Measurements from ENCODE around the gene MRRF. TPM values are rescaled to one million over a fixed set of nuclear protein-coding genes. Genes with fewer than 3 reads are reported as not detected.
"Not testable (repeated sequence)": the region's sequence is repeated elsewhere in the genome, so short reads cannot be mapped to it uniquely, and the experiment has no call there.

The MRRF gene
- total RNA-seq, 1 donor from 2014 or later, result 60.2 TPM

- DNase-seq (ENCODE audit: low spot score), result no peak
These were observed 11.4 kb downstream of the MRRF start for GRCh38 chr9:122276096-122276495.

DNA sequence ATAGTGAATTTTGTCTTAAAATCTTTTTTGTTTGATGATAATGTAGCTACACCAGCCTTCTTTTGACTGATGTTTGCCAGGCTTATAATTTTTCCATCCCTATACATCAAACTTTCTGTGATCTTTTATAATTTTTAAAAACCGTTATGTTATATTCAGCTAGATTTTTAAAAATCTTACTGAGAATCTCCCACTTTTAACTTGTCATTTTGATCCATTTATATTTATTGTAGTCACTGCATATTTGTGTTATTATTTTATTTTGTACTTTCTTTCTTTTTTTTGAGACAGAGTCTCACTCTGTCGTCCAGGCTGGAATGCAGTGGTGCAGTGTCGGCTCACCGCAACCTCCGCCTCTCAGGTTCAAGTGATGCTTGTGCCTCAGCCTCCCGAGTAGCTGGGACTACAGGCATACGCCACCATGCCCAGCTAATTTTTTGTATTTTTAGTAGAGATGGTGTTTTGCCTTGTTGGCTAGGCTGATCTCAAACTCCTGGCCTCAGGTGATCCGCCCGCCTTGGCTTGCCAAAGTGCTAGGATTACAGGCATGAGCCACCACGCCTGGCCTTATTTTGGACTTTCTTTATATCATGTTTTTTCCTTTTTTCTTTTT is 12.7 kb downstream of the MRRF start:
- no peak for DNase-seq (ENCODE audit: low spot score)

GRCh38 chr9:122281368-122281767 is 16.7 kb downstream of the MRRF start:
- no peak for DNase-seq (ENCODE audit: low spot score)

DNA sequence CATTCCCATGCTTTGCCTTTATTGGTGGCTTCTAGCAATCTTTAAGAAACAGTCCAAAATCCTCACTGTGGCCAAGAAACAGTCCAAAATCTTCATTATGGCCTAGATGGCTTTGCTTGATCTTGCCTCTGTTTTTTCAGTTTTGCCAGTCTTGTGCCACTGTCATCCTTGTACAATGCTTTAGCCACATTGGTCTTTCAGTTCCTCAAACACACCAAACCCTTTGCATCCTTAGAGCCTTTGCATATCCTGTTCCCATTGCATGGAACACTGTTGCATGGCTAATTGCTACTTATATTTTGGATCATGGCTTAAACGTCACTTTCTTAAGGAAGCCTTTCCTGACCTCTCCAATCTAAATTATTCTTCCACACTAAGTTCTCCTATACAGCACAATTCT is 22.1 kb downstream of the MRRF start:
- no peak for DNase-seq (ENCODE audit: low spot score)

GRCh38 chr9:122287214-122287720 is 22.6 kb downstream of the MRRF start:
- no peak for DNase-seq (ENCODE audit: low spot score)

DNA sequence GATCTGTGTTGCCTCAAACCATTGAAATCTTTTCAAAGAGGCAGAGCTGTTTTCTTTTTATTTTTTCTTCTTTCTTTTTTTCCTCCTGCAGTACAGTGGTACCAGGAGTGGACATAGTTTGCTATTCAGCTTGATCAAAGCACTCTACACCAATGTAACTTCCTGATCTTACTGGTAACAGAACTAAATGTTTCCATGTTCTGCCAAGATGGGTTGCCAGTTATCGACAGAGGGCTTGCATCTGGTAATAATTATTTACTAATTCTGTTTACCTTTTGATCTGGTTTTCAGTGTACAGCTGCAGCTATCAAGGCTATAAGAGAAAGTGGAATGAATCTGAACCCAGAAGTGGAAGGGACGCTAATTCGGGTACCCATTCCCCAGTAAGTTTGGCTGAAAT is 26.8 kb downstream of the MRRF start:
- no peak for DNase-seq (ENCODE audit: low spot score)

DNA sequence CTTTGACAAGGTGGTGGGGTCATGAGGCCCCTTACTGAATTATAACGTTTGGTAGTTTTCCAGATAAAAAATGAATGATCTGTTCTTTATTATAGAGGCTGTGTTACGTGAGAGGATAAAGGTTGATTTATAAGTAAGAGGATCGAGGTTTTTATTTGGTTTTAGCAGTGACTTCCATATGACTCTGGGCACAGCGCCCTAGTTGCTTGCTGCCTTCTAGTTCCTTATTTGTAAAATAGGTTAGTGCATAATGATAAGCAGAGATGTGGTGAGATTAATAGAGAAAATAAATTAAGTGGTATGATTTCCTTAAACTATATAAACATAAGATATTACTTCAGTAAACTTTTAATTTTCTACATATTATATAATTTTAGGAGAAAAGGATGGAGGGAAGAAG is 29.8 kb downstream of the MRRF start:
- no peak for DNase-seq (ENCODE audit: low spot score)

- no peak for DNase-seq (ENCODE audit: low spot score)
These were observed 32.8 kb downstream of the MRRF start for GRCh38 chr9:122297512-122297911.

- DNase-seq (ENCODE audit: low spot score), result no peak
These were observed 37.8 kb downstream of the MRRF start for GRCh38 chr9:122302237-122303093.

GRCh38 chr9:122307061-122307460 is 42.4 kb downstream of the MRRF start:
- no peak for DNase-seq (ENCODE audit: low spot score)

DNA sequence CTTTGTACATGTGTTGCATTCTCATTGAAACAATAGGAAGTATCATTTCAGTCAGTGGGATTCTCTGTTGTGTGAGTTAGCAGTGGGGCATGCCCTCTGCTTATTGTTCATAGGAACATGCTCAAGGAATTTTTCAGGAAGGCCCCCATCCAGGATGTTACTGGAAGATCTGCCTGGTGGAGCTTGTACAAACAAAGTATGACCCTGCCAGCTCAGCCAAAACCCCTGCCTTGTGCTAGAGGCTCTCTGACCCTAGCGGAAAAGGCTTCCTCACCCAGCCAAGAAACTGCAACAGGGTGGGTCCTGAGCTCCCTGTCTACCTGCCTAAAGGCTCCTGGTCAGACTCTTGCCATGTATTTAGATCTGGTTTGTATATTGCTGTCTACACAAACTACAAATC is 43.2 kb downstream of the MRRF start:
- no peak for DNase-seq (ENCODE audit: low spot score)

DNA sequence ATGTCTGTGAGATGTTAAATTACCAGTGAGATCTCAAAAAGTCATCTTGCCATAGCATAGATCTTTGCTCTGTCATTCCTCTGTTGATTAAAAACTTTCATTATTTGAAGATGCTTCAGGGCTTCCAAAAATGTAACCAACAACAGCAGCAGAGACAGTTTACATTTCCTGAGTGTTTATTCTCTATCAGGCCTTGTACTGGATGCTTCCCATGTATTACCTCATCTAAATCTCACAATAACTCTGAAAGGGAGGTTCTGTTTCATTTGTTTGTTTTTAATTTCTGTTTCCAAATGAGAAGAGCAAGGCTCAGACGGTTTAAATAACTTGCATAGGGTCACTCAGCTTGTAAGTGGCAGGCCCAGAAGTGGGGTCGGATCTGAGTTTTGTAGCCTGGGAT is 45.2 kb downstream of the MRRF start:
- no peak for DNase-seq (ENCODE audit: low spot score)

DNA sequence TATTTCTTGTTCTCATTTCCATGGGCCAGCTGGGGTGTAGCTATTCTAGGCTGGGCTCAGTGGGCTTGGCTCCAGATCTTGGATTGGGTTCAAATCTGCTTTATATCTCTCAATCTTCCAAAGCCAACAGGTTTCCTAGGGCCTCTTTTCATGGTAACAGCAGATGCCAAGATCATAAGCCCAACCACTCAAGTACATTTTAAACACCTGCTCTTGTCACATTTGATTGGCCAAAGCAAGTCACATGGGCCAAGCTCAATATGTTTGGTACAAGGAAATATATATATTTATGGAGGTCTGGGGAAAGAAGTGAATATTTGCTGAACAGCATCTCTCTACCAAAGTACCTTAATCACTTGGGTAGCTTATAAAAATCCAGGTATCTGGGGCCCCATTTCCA is 49.5 kb downstream of the MRRF start:
- no peak for DNase-seq (ENCODE audit: low spot score)

GRCh38 chr9:122315534-122315933 is 50.9 kb downstream of the MRRF start:
- DNase-seq (ENCODE audit: low spot score), result no peak

GRCh38 chr9:122318284-122318683 is 53.6 kb downstream of the MRRF start:
- no peak for DNase-seq (ENCODE audit: low spot score)

- no peak for DNase-seq (ENCODE audit: low spot score)
These were observed 55.8 kb downstream of the MRRF start for GRCh38 chr9:122320413-122320881.

DNA sequence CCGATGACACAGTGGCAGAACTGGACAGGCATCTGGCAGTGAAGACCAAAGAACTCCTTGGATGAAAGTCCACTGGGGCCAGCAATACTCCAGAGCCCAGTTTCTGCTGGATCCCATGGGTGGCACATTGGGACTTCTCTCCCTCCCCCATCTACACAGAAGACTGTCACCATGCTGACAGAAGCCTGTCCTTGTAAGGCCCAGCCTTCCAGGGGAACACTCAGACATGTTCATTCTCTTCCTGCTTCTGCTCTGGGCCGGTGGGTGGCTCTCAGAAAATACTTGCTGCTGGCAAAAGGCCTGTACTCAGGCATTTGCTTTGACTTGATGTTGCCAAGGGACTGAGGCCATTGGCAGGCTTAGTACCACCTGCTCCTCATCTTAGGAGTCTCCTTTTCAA is 57.9 kb downstream of the MRRF start:
- DNase-seq (ENCODE audit: low spot score), result no peak

GRCh38 chr9:122324665-122325064 is 60.0 kb downstream of the MRRF start:
- DNase-seq (ENCODE audit: low spot score), result not testable (repeated sequence)

DNA sequence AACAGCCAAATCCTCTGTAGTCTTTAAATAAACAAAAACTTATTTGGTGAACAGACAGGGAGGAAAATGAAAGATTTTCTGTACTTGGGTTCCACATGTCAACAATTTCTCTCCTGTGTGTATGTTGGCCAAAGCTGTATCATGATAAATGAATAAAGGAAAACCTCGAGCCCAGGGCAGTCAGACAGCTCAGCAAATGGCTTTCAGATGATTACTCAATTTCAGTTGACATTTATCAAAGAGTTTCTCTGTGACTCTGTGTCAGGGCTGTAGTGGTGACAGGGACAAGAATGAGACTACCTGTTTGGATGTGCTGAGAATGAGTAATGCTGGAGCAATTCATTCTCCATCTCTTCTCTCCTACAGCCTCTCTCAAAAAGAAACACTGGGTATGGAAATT is 60.4 kb downstream of the MRRF start:
- no peak for DNase-seq (ENCODE audit: low spot score)

GRCh38 chr9:122327175-122327574 is 62.5 kb downstream of the MRRF start:
- no peak for DNase-seq (ENCODE audit: low spot score)

GRCh38 chr9:122329597-122329996 is 64.9 kb downstream of the MRRF start:
- no peak for DNase-seq (ENCODE audit: low spot score)

DNA sequence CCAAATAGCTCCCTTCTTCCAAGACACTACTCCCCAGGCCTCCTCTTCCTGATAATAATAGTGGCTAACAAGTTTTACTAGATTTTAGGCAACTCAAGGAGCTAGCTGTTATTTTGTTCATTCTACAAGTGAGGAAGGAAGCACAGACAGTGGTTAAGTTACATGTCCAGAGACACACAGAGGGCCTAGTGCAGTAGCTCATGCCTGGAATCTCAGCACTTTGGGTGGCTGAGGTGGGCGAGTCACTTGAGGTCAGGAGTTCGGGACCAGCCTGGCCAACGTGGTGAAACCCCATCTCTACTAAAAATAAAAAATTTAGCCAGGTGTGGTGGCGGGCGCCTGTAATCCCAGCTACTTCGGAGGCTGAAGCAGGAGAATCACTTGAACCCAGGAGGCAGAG is 65.8 kb downstream of the MRRF start:
- DNase-seq (ENCODE audit: low spot score), result not testable (repeated sequence)

- no peak for DNase-seq (ENCODE audit: low spot score)
These were observed 66.8 kb downstream of the MRRF start for GRCh38 chr9:122331523-122331927.
